GM19372 (cell line): ENCODE results near the gene ANKRD60.

Source experiments
- ATAC-seq: cut with Tn5 transposase; IDR thresholded peaks from one replicate; pipeline ENCODE4 v1.9.1; 2021; ENCODE audit warnings: mild to moderate bottlenecking, low read depth, moderate library complexity; ENCODE audit not compliant: unreplicated experiment

The ANKRD60 gene

GRCh38 chr20:58224974-58225373, 3.5 kb downstream of the ANKRD60 start:
- ATAC-seq, result no peak

- no peak for ATAC-seq
Measured at GRCh38 chr20:58224097-58224496, 4.4 kb downstream of the ANKRD60 start.

GRCh38 chr20:58223358-58223941, 5.0 kb downstream of the ANKRD60 start:
- no peak for ATAC-seq

GRCh38 chr20:58222446-58222845, 6.0 kb downstream of the ANKRD60 start:
- no peak for ATAC-seq

- ATAC-seq, result no peak
Measured at GRCh38 chr20:58219342-58219700, 9.1 kb downstream of the ANKRD60 start.

- ATAC-seq, result no peak
Measured at GRCh38 chr20:58218665-58219341, 9.7 kb downstream of the ANKRD60 start.

- ATAC-seq, result no peak
Measured at GRCh38 chr20:58216334-58216733, 12.1 kb downstream of the ANKRD60 start.

- ATAC-seq, result no peak
Measured at GRCh38 chr20:58215116-58215515, 13.3 kb downstream of the ANKRD60 start.

GRCh38 chr20:58214310-58214709, 14.1 kb downstream of the ANKRD60 start:
- no peak for ATAC-seq

- ATAC-seq, result no peak
Measured at GRCh38 chr20:58213716-58214115, 14.7 kb downstream of the ANKRD60 start.

GRCh38 chr20:58213121-58213520, 15.3 kb downstream of the ANKRD60 start:
- no peak for ATAC-seq

- ATAC-seq, result no peak
Measured at GRCh38 chr20:58212636-58213035, 15.8 kb downstream of the ANKRD60 start.

- no peak for ATAC-seq
Measured at GRCh38 chr20:58210398-58210747, 18.1 kb downstream of the ANKRD60 start.

- ATAC-seq, result peak; percentile 84
Measured at GRCh38 chr20:58209652-58210397, 18.6 kb downstream of the ANKRD60 start.

- no peak for ATAC-seq
Measured at GRCh38 chr20:58208944-58209343, 19.5 kb downstream of the ANKRD60 start.

GRCh38 chr20:58205850-58206249, 22.6 kb downstream of the ANKRD60 start:
- no peak for ATAC-seq

GRCh38 chr20:58202044-58202443, 26.4 kb downstream of the ANKRD60 start:
- no peak for ATAC-seq

- no peak for ATAC-seq
Measured at GRCh38 chr20:58201616-58202015, 26.8 kb downstream of the ANKRD60 start.

GRCh38 chr20:58199469-58199868, 29.0 kb downstream of the ANKRD60 start:
- no peak for ATAC-seq

- no peak for ATAC-seq
Measured at GRCh38 chr20:58198901-58199355, 29.5 kb downstream of the ANKRD60 start.

- no peak for ATAC-seq
Measured at GRCh38 chr20:58198384-58198783, 30.1 kb downstream of the ANKRD60 start.

GRCh38 chr20:58197185-58197469, 31.3 kb downstream of the ANKRD60 start:
- no peak for ATAC-seq
